MCF 10A (cell line): ENCODE measurements around the gene LRRC31. TPM values are rescaled to one million over a fixed set of nuclear protein-coding genes. Genes with fewer than 3 reads are reported as not detected.

ENCODE experiments used
- Bru-seq: library from RNA; stranded (reverse); fragments of 400-500 nt; gene quantifications from one replicate; lab custom pipeline; 2021; lab: Mats Ljungman, UMichigan
- BruChase-seq, 2 experiments: library from RNA; stranded (reverse); fragments of 400-500 nt; gene quantifications; one replicate each; lab custom pipeline; 2021; lab: Mats Ljungman, UMichigan
- BruUV-seq: library from RNA; stranded (reverse); fragments of 400-500 nt; replicated peaks from 2 replicates; lab custom pipeline; 2021; lab: Mats Ljungman, UMichigan
- CTCF ChIA-PET: fragments of 300-600 bp; sonication (Branson Sonifier 250); formaldehyde crosslinking; extraction: SDS; loops from one replicate; lab custom pipeline; 2021; ENCODE audit warnings: antibody characterized with exemption, inconsistent platforms; lab: Yijun Ruan, JAX
- POLR2A ChIA-PET: fragments of 300-600, 350-650 bp; sonication (Branson Sonifier 250); formaldehyde crosslinking; extraction: SDS; loops from one replicate; lab custom pipeline; 2020; ENCODE audit warnings: antibody characterized with exemption, inconsistent platforms; lab: Yijun Ruan, JAX
- DNase-seq: peaks from one replicate; pipeline ENCODE4 v3.0.0-alpha.2; 2018; ENCODE audit not compliant: unreplicated experiment
- H3K27ac Mint-ChIP-seq: one replicate; pipeline ENCODE4 v1.8.0; 2022; ENCODE audit warnings: mild to moderate bottlenecking, low read depth, mixed read lengths; ENCODE audit not compliant: unreplicated experiment
- H3K27me3 Mint-ChIP-seq: one replicate; pipeline ENCODE4 v1.8.0; 2022; ENCODE audit warnings: mixed read lengths; ENCODE audit not compliant: insufficient read depth, unreplicated experiment
- H3K36me3 Mint-ChIP-seq: one replicate; pipeline ENCODE4 v1.8.0; 2022; ENCODE audit warnings: mild to moderate bottlenecking, moderate library complexity, mixed read lengths; ENCODE audit not compliant: insufficient read depth, unreplicated experiment
- H3K4me1 Mint-ChIP-seq: one replicate; pipeline ENCODE4 v1.8.0; 2022; ENCODE audit warnings: mixed read lengths; ENCODE audit not compliant: insufficient read depth, unreplicated experiment
- H3K4me3 Mint-ChIP-seq: one replicate; pipeline ENCODE4 v1.8.0; 2022; ENCODE audit warnings: mild to moderate bottlenecking, moderate library complexity, mixed read lengths; ENCODE audit not compliant: unreplicated experiment
- H3K9me3 Mint-ChIP-seq: one replicate; pipeline ENCODE4 v1.8.0; 2022; ENCODE audit warnings: mixed read lengths; ENCODE audit not compliant: unreplicated experiment
- intact Hi-C: fragments of 100-400 bp; cut with micrococcal nuclease; formaldehyde crosslinking; loops from 2 replicates; pipeline ENCODE4 v1.14.1; 2022
- long read RNA-seq: library from polyadenylated mRNA; stranded (forward); transcript quantifications from one replicate; pipeline ENCODE4 v2.0.0, GENCODE V29; 2022
- total RNA-seq: library from RNA; stranded (reverse); gene quantifications from 2 replicates; pipeline ENCODE4 v1.2.3, GENCODE V29; 2022
- TF ChIP-seq, protein P1 (sequence below): fragments of 200-600 bp; IDR thresholded peaks from one replicate; pipeline ENCODE4 v1.8.0; 2022; ENCODE audit warnings: antibody characterized with exemption, mild to moderate bottlenecking; ENCODE audit not compliant: unreplicated experiment

LRRC31 gene
- total RNA-seq (not detected in 2 replicates), Bru-seq, nascent RNA (not detected), BruChase-seq, experiment 1, labeled RNA remaining after a 6-hour chase (not detected), BruChase-seq, experiment 2, labeled RNA remaining after a 2-hour chase (not detected)
- long read RNA-seq, result 0 reads

DNA sequence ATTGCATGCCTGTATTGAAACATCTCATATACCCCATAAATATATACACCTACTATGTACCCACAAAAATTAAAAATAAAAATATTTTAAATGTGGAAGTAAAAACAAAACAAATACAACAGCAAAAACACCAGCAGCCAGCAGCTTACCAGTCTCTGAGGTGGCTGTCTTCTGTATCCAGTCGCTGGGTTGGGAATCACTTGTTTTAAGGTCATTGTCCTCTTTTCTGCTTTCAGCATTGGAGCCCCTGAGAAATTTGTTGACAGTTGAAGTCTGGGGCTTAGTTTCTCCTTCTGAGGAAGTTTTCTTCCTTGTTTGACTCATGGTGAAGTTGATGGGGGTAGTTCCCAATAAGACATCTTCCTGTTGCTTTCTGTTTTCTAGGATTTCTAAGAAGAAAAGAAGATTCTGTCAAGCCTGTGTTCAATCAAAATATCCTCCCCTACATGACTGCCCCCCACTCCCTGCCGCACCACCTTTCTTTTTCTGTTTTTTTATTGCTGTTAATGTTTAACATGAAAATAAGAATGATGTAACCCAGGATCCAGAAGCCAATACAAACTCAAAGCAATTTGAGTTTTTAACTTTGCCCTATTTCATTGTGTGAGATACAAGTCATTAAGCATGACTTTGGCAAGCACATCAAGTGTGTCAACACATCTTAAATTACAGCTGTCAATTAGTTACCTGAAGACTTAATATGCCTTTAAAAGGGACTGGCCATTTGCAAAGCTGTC is at the start of gene LRRC31:
LRRC31 (minus strand) TSS at position 452 of the 737 bp plus-strand sequence; CDS start at position 324, 128 bp downstream.
- BruUV-seq, result no TSS peak
- no peaks in the 10 kb centered on the region for H3K27me3 Mint-ChIP-seq
- H3K36me3 Mint-ChIP-seq, result peaks cover 5% of the 10 kb centered on the region
- H3K9me3 Mint-ChIP-seq, result no peaks in the 10 kb centered on the region
- H3K27ac Mint-ChIP-seq, result no peak within 1 kb of the TSS
- no peak for DNase-seq
- CTCF ChIA-PET, result no interaction called here
- POLR2A ChIA-PET, result no interaction called here
- intact Hi-C loops, result loop anchor here (5.0 kb wide), 1 partner anchor 313 kb away; the partner anchor contains the start of gene PHC3
- H3K4me1 Mint-ChIP-seq, result peaks cover 7% of the 10 kb centered on the region
- TF ChIP-seq, protein P1, sequence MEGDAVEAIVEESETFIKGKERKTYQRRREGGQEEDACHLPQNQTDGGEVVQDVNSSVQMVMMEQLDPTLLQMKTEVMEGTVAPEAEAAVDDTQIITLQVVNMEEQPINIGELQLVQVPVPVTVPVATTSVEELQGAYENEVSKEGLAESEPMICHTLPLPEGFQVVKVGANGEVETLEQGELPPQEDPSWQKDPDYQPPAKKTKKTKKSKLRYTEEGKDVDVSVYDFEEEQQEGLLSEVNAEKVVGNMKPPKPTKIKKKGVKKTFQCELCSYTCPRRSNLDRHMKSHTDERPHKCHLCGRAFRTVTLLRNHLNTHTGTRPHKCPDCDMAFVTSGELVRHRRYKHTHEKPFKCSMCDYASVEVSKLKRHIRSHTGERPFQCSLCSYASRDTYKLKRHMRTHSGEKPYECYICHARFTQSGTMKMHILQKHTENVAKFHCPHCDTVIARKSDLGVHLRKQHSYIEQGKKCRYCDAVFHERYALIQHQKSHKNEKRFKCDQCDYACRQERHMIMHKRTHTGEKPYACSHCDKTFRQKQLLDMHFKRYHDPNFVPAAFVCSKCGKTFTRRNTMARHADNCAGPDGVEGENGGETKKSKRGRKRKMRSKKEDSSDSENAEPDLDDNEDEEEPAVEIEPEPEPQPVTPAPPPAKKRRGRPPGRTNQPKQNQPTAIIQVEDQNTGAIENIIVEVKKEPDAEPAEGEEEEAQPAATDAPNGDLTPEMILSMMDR, result no peak
- no peak within 1 kb of the TSS for H3K4me3 Mint-ChIP-seq

DNA sequence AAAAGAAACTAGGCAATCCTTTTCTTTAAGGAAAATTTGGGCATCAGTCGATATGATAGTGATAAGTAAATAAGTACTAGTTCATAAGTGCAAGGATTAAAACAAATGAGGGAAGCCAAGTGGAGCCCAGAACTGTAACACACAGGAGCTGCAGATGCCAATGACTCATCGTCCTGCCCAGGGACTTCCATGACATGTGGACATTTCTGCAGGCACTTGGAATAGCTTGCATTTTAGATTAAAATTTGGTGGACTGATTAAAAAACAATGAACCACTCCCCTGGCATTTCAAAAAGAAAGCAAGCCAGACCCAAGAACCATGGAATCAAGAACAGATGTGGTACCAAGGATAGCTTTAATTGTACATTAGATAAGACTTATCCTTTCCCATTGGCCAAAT is 44.6 kb upstream of the LRRC31 start:
- Mint-ChIP-seq H3K36me3 (no peaks in the 10 kb centered on the region), H3K4me3 (no peak overlapping the region), H3K4me1 (peaks cover 7% of the 10 kb centered on the region), H3K27ac (no peak overlapping the region), H3K27me3 (no peaks in the 10 kb centered on the region), H3K9me3 (no peaks in the 10 kb centered on the region)
- TF ChIP-seq, protein P1, result no peak
- ChIA-PET CTCF (interaction anchor here (0.9 kb wide), 1 partner anchor 46 kb away, joined by 5 read pairs; no protein-coding TSS in a partner anchor), POLR2A (interaction anchor here (0.6 kb wide), 1 partner anchor 65 kb away, joined by 3 read pairs; no protein-coding TSS in a partner anchor)
- no TSS peak for BruUV-seq
- intact Hi-C loops, result no loop called here
- peak; percentile 42 for DNase-seq

- POLR2A ChIA-PET, result no interaction called here
These were observed 43.6 kb upstream of the LRRC31 start for GRCh38 chr3:169913323-169913722.

More at GRCh38 chr3:169913323-169913722, 43.6 kb upstream of the LRRC31 start:
- DNase-seq, result no peak
- CTCF ChIA-PET, result interaction anchor here (0.6 kb wide), 1 partner anchor 15 kb away, joined by 3 read pairs; no protein-coding TSS in a partner anchor
- intact Hi-C loops, result no loop called here
- Mint-ChIP-seq H3K9me3 (no peaks in the 10 kb centered on the region), H3K4me1 (peaks cover 7% of the 10 kb centered on the region), H3K27me3 (no peaks in the 10 kb centered on the region), H3K36me3 (no peaks in the 10 kb centered on the region), H3K4me3 (no peak overlapping the region), H3K27ac (no peak overlapping the region)
- BruUV-seq, result no TSS peak
- TF ChIP-seq, protein P1, result no peak
